Sigmoid colon (tissue), 4 donors: ENCODE results near the gene TPRA1.

Source experiments
- EP300 ChIP-seq, 4 donors: sonication (generic); formaldehyde crosslinking; IDR thresholded peaks; one replicate each; pipeline ENCODE4 v1.6.1; 2017; ENCODE audit warnings: antibody characterized with exemption in 4 of 4
- POLR2A ChIP-seq, 2 donors: fragments of 450-650 bp; IDR thresholded peaks; one replicate each; pipeline ENCODE4 v1.6.1; 2016; ENCODE audit warnings: antibody characterized with exemption in 2 of 2, mild to moderate bottlenecking in 2 of 2, moderate library complexity in 2 of 2
- TF ChIP-seq, protein P1 (sequence below), 4 experiments: fragments of 450-650 bp in 3 of 4; fragments of 200-600 bp in 1 of 4; IDR thresholded peaks; one replicate each; pipeline ENCODE4 v1.5.1; 2016 to 2019; ENCODE audit warnings: antibody characterized with exemption in 4 of 4, mild to moderate bottlenecking in 3 of 4, moderate library complexity in 2 of 4

DNA sequence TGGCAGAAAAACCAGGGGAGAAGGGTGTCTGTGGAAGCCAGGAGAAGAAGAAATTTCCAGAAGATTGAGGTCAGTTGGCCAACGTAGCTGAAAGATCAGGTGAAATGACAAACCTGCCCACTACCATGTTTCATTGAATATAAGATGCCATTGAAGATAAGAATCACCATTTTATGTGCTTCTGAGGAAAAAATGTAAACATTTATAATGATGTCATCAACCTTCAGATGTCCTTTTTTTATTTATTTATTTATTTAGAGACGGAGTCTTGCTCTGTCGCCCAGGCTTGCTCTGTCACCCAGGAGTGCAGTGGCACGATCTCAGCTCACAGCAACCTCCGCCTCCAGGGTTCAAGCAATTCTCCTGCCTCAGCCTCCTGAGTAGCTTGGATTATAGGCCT lies 33.5 kb upstream of the TPRA1 start:
- TF ChIP-seq, protein P1, sequence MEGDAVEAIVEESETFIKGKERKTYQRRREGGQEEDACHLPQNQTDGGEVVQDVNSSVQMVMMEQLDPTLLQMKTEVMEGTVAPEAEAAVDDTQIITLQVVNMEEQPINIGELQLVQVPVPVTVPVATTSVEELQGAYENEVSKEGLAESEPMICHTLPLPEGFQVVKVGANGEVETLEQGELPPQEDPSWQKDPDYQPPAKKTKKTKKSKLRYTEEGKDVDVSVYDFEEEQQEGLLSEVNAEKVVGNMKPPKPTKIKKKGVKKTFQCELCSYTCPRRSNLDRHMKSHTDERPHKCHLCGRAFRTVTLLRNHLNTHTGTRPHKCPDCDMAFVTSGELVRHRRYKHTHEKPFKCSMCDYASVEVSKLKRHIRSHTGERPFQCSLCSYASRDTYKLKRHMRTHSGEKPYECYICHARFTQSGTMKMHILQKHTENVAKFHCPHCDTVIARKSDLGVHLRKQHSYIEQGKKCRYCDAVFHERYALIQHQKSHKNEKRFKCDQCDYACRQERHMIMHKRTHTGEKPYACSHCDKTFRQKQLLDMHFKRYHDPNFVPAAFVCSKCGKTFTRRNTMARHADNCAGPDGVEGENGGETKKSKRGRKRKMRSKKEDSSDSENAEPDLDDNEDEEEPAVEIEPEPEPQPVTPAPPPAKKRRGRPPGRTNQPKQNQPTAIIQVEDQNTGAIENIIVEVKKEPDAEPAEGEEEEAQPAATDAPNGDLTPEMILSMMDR (IDR thresholded peaks at IDR 0.05): no peak
- no peak for TF ChIP-seq POLR2A (IDR thresholded peaks at IDR 0.05)
- TF ChIP-seq EP300 (IDR thresholded peaks at IDR 0.05): no peak
